ENCODE results near the gene RABGGTA.

- no peak for TF ChIP-seq EZH2 (optimal IDR thresholded peaks at IDR 0.05; ENCODE audit: low read depth, low read length)
- TF ChIP-seq, protein P1, sequence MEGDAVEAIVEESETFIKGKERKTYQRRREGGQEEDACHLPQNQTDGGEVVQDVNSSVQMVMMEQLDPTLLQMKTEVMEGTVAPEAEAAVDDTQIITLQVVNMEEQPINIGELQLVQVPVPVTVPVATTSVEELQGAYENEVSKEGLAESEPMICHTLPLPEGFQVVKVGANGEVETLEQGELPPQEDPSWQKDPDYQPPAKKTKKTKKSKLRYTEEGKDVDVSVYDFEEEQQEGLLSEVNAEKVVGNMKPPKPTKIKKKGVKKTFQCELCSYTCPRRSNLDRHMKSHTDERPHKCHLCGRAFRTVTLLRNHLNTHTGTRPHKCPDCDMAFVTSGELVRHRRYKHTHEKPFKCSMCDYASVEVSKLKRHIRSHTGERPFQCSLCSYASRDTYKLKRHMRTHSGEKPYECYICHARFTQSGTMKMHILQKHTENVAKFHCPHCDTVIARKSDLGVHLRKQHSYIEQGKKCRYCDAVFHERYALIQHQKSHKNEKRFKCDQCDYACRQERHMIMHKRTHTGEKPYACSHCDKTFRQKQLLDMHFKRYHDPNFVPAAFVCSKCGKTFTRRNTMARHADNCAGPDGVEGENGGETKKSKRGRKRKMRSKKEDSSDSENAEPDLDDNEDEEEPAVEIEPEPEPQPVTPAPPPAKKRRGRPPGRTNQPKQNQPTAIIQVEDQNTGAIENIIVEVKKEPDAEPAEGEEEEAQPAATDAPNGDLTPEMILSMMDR (IDR thresholded peaks at IDR 0.05; ENCODE audit: low read length): no peak
These were observed 38.5 kb downstream of the RABGGTA start, which contains the start of gene GMPR2 for GRCh38 chr14:24232645-24233537.
